Measurements from ENCODE around the gene CLDN8.

DNA sequence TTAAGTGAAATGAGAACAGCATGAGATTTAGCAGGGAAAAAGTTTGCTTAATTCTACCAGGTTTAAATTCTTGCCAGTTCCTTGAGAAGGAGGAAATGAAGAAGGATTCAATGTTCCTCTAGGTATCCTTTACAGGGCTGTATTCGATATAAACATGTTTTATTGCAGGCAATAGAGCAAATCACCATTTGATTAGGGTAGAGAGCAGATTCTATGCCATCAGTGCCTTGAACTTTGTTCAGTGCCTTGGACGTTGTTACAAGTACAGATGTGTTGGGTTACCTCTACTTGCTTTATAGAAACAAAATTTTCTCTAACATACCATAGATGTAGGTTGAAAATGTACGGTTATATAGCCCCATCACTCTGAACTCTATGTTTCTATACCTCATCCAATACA lies 18.2 kb upstream of the CLDN8 start:
- TF ChIP-seq, protein P1, sequence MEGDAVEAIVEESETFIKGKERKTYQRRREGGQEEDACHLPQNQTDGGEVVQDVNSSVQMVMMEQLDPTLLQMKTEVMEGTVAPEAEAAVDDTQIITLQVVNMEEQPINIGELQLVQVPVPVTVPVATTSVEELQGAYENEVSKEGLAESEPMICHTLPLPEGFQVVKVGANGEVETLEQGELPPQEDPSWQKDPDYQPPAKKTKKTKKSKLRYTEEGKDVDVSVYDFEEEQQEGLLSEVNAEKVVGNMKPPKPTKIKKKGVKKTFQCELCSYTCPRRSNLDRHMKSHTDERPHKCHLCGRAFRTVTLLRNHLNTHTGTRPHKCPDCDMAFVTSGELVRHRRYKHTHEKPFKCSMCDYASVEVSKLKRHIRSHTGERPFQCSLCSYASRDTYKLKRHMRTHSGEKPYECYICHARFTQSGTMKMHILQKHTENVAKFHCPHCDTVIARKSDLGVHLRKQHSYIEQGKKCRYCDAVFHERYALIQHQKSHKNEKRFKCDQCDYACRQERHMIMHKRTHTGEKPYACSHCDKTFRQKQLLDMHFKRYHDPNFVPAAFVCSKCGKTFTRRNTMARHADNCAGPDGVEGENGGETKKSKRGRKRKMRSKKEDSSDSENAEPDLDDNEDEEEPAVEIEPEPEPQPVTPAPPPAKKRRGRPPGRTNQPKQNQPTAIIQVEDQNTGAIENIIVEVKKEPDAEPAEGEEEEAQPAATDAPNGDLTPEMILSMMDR (IDR thresholded peaks at IDR 0.05 in 2 of 3, conservative IDR thresholded peaks at IDR 0.05 in 1 of 3; ENCODE audit: control insufficient read depth in 2 of 3, extremely low read depth in 1 of 3, insufficient read depth in 1 of 3, low read depth in 3 of 3, low read length in 3 of 3) = no peak
- no peak for TF ChIP-seq ZNF217 (IDR thresholded peaks at IDR 0.05)
- TF ChIP-seq JUND (IDR thresholded peaks at IDR 0.05; ENCODE audit: low read depth, low read length) = no peak
- no peak for TF ChIP-seq ZZZ3 (IDR thresholded peaks at IDR 0.05; ENCODE audit: control insufficient read depth, insufficient read length, low read depth)
- TF ChIP-seq NFXL1 (IDR thresholded peaks at IDR 0.05; ENCODE audit: borderline replicate concordance) = no peak
- no peak for TF ChIP-seq ZNF384 (IDR thresholded peaks at IDR 0.05; ENCODE audit: borderline replicate concordance, low read depth, low read length)
